K562 (cell line): ENCODE results near the gene ABCA7. TPM values are rescaled to one million over a fixed set of nuclear protein-coding genes. Genes with fewer than 3 reads are reported as not detected.

Experiments
- ATAC-seq: fragments of 200-7000 bp; cut with Tn5 transposase; 3 replicates; pipeline ENCODE4 v1.9.1; 2020; ENCODE audit warnings: moderate library complexity
- BruUV-seq: library from RNA; stranded (reverse); fragments of 400-500 nt; replicated peaks from 2 replicates; lab custom pipeline; 2021; lab: Mats Ljungman, UMichigan
- CTCF ChIA-PET: fragments of 300-600 bp; formaldehyde crosslinking; extraction: SDS; loops from one replicate; lab custom pipeline; 2021; ENCODE audit warnings: low intra/inter-chr PET ratio; lab: Yijun Ruan, JAX
- POLR2A ChIA-PET: fragments of 300-600, 350-650 bp; sonication (Branson Sonifier 250); formaldehyde crosslinking; extraction: SDS; loops from one replicate; lab custom pipeline; 2021; ENCODE audit warnings: antibody characterized with exemption, inconsistent platforms; lab: Yijun Ruan, JAX
- DNase-seq, 4 experiments: peaks; one replicate each; pipeline versions ENCODE4 v3.0.0 to v3.0.0-alpha.2; 2011 to 2018; ENCODE audit warnings: low spot score in 3 of 4, mixed read lengths in 3 of 4; ENCODE audit errors: extremely low read depth in 1 of 4
- FAIRE-seq: peaks from 2 replicates; lab custom pipeline; 2011; peaks lifted over from hg19 to GRCh38; lab: Jason Lieb, UNC
- H2AFZ ChIP-seq: 2 replicates; pipeline ENCODE4 v1.6.0; 2011; ENCODE audit warnings: low read depth, low read length, control low read depth, inconsistent platforms
- H3K27ac ChIP-seq: fragments of 200-600 bp; 3 replicates; pipeline ENCODE4 v1.8.0; 2011; ENCODE audit warnings: low read depth, mild to moderate bottlenecking, control low read depth, inconsistent platforms, low read length, moderate library complexity, mixed read lengths; ENCODE audit errors: extremely low read depth
- H3K27me3 ChIP-seq, 2 experiments: fragments of 300-600 bp in 1 of 2; 2 replicates in 1 of 2; 3 replicates in 1 of 2; pipeline versions ENCODE4 v1.6.0 to v1.8.0; 2011; ENCODE audit warnings: inconsistent platforms in 2 of 2, low read length in 2 of 2, mild to moderate bottlenecking in 1 of 2, mixed read lengths in 1 of 2, moderate library complexity in 1 of 2; ENCODE audit not compliant: control insufficient read depth in 2 of 2, insufficient read depth in 2 of 2
- H3K36me3 ChIP-seq: fragments of 300-600 bp; 3 replicates; pipeline ENCODE4 v1.8.0; 2011; ENCODE audit warnings: mild to moderate bottlenecking, low read length, inconsistent platforms; ENCODE audit not compliant: control insufficient read depth, insufficient read depth
- H3K4me1 ChIP-seq, 2 experiments: fragments of 200-600 bp in 1 of 2; replicated peaks in 1 of 2; 2 replicates in 1 of 2; 3 replicates in 1 of 2; pipeline versions ENCODE4 v1.5.1 to v1.8.0; 2011; ENCODE audit warnings: inconsistent platforms in 2 of 2, low read length in 2 of 2, mild to moderate bottlenecking in 1 of 2, mixed read lengths in 1 of 2, moderate library complexity in 1 of 2; ENCODE audit not compliant: control insufficient read depth in 2 of 2, insufficient read depth in 2 of 2
- H3K4me2 ChIP-seq: 2 replicates; pipeline ENCODE4 v1.6.1; 2011; ENCODE audit warnings: low read length, control low read depth, inconsistent platforms, mixed read lengths; ENCODE audit not compliant: insufficient read depth
- H3K4me3 ChIP-seq: fragments of 200-600 bp; sonication (generic), shearing (Covaris generic); 2 replicates; pipeline ENCODE4 v1.5.1; 2016; ENCODE audit warnings: control low read depth, inconsistent platforms
- H3K79me2 ChIP-seq: fragments of 200-600 bp; 3 replicates; pipeline ENCODE4 v1.8.0; 2011; ENCODE audit warnings: low read length, inconsistent platforms; ENCODE audit not compliant: control insufficient read depth, insufficient read depth
- H3K9ac ChIP-seq, 2 experiments: 2 replicates each; pipeline versions ENCODE4 v1.6.0 to v1.6.1; 2011; ENCODE audit warnings: low read depth in 2 of 2, low read length in 2 of 2, control low read depth in 1 of 2, inconsistent platforms in 1 of 2, mild to moderate bottlenecking in 1 of 2, mixed read lengths in 1 of 2; ENCODE audit not compliant: insufficient read depth in 1 of 2
- H3K9me1 ChIP-seq: one replicate; pipeline ENCODE4 v1.6.0; 2011; ENCODE audit warnings: inconsistent platforms, mild to moderate bottlenecking, low read length, moderate library complexity; ENCODE audit not compliant: control insufficient read depth, insufficient read depth
- H3K9me3 ChIP-seq: replicated peaks from 2 replicates; pipeline ENCODE4 v1.5.1; 2011; ENCODE audit warnings: low read depth, low read length, inconsistent platforms; ENCODE audit not compliant: control insufficient read depth, insufficient read depth
- H4K20me1 ChIP-seq: replicated peaks from 2 replicates; pipeline ENCODE4 v1.6.1; 2011; ENCODE audit warnings: low read length, inconsistent platforms, mixed read lengths; ENCODE audit not compliant: control insufficient read depth, insufficient read depth
- CREM ChIP-seq: IDR thresholded peaks from 2 replicates; pipeline ENCODE4 v1.6.1; 2014; ENCODE audit warnings: antibody characterized with exemption, low read depth
- ETS2 ChIP-seq: IDR thresholded peaks from 2 replicates; pipeline ENCODE4 v1.6.1; 2016; ENCODE audit warnings: borderline replicate concordance, missing genetic modification characterization, mild to moderate bottlenecking, moderate library complexity, missing compliant biosample characterization; ENCODE audit not compliant: poor library complexity, severe bottlenecking
- FOSL1 ChIP-seq: fragments of 200-800 bp; sonication (Bioruptor generic); conservative IDR thresholded peaks from 2 replicates; pipeline ENCODE4 v1.6.1; 2016; ENCODE audit warnings: missing genetic modification characterization, missing compliant biosample characterization
- KAT7 ChIP-seq: sonication (generic); formaldehyde crosslinking; IDR thresholded peaks from 2 replicates; pipeline ENCODE4 v1.8.0; 2022; ENCODE audit warnings: missing genetic modification reagents, mild to moderate bottlenecking, borderline replicate concordance
- MTA1 ChIP-seq: fragments of 450-650 bp; IDR thresholded peaks from 2 replicates; pipeline ENCODE4 v1.6.1; 2017; ENCODE audit warnings: borderline replicate concordance
- MYNN ChIP-seq, 2 experiments: sonication (generic); formaldehyde crosslinking in 1 of 2; IDR thresholded peaks; 2 replicates each; pipeline versions ENCODE4 v1.5.0 to v1.6.1; 2016 to 2020; ENCODE audit warnings: antibody characterized with exemption in 1 of 2, missing genetic modification reagents in 1 of 2
- NFIC ChIP-seq: fragments of 450-650 bp; IDR thresholded peaks from 2 replicates; pipeline ENCODE4 v1.6.1; 2017; ENCODE audit warnings: mild to moderate bottlenecking, inconsistent platforms
- NONO ChIP-seq, 2 experiments: fragments of 200-400 bp in 1 of 2; fragments of 450-650 bp in 1 of 2; formaldehyde crosslinking in 1 of 2; IDR thresholded peaks; 2 replicates each; pipeline ENCODE4 v1.6.1; 2017; ENCODE audit warnings: low read depth in 2 of 2, mild to moderate bottlenecking in 2 of 2, moderate library complexity in 2 of 2, low read length in 1 of 2
- SAFB2 ChIP-seq: fragments of 200-400 bp; formaldehyde crosslinking; IDR thresholded peaks from 2 replicates; pipeline ENCODE4 v1.6.1; 2018; ENCODE audit warnings: borderline replicate concordance, low read length, low read depth, moderate library complexity; ENCODE audit not compliant: severe bottlenecking
- SP2 ChIP-seq: IDR thresholded peaks from 2 replicates; pipeline ENCODE4 v1.6.1; 2011; ENCODE audit warnings: mild to moderate bottlenecking, low read depth, low read length, moderate library complexity; ENCODE audit not compliant: poor library complexity, severe bottlenecking; ENCODE audit errors: extremely low read depth
- ZFP36 ChIP-seq: fragments of 150-350 bp; IDR thresholded peaks from 2 replicates; pipeline ENCODE4 v1.6.1; 2018; ENCODE audit warnings: low read length, low read depth; ENCODE audit not compliant: partially characterized antibody
- ZNF408 ChIP-seq: fragments of 250-450 bp; sonication (Bioruptor Pico); IDR thresholded peaks from 2 replicates; pipeline ENCODE4 v1.4.0; 2020; ENCODE audit warnings: low read depth, mild to moderate bottlenecking, moderate library complexity
- ZNF436 ChIP-seq: fragments of 250-450, 450-650 bp; sonication (Bioruptor Pico); formaldehyde crosslinking; IDR thresholded peaks from 2 replicates; pipeline ENCODE4 v1.7.0; 2020; ENCODE audit warnings: mild to moderate bottlenecking
- ZNF551 ChIP-seq: fragments of 250-450 bp; sonication (Bioruptor Pico); IDR thresholded peaks from 2 replicates; pipeline ENCODE4 v1.5.0; 2021; ENCODE audit warnings: mild to moderate bottlenecking, moderate library complexity
- WGBS: fragments of 100-300 bp; shearing (Covaris generic); methylation state at CpG from one replicate; pipeline ENCODE4 v1.1.6; 2016; ENCODE audit warnings: low coverage, mixed read lengths; ENCODE audit not compliant: insufficient coverage; ENCODE audit errors: missing lambda C conversion rate; 5-methylcytosine and 5-hydroxymethylcytosine counted together
- in situ Hi-C: fragments of 300-500 bp; cut with MboI; formaldehyde crosslinking; loops from 4 replicates; pipeline ENCODE4 v1.15.0; 2018; ENCODE audit warnings: inconsistent platforms, mixed read lengths
- intact Hi-C: fragments of 100-400 bp; cut with micrococcal nuclease; formaldehyde crosslinking; loops from 2 replicates; pipeline ENCODE4 v1.14.2; 2022
- polyA plus RNA-seq, 8 experiments: library from polyadenylated mRNA; depleted of rRNA in 4 of 8; stranded (reverse) in 5 of 8; unstranded in 3 of 8; fragments of >200 nt; fragmentation: Nextera tagmentation in 2 of 8; fragmentation: Illumina TruSeq in 1 of 8; extraction: Ambion mirVana in 2 of 8; extraction: Trizol in 1 of 8; gene quantifications; 2 replicates each; pipeline versions ENCODE4 v1.2.1 to v1.2.3, GENCODE V29; 2011 to 2014; ENCODE audit warnings: inconsistent platforms in 1 of 8, missing spikeins in 1 of 8
- total RNA-seq, 7 experiments: library from RNA; depleted of rRNA in 6 of 7; stranded (reverse); fragments of >200 nt in 6 of 7; fragmentation: Illumina TruSeq in 2 of 7; extraction: Trizol in 2 of 7; gene quantifications; 2 replicates each; pipeline versions ENCODE4 v1.2.1 to v1.2.3, GENCODE V29; 2011 to 2021; ENCODE audit warnings: low replicate concordance in 1 of 7
- TF ChIP-seq, protein P1 (sequence below): fragments of 450-650 bp; IDR thresholded peaks from 2 replicates; pipeline ENCODE4 v1.6.1; 2016
- TF ChIP-seq, protein P2 (sequence below), 2 experiments: fragments of 450-650 bp; conservative IDR thresholded peaks; 2 replicates each; pipeline ENCODE4 v1.6.1; 2017; ENCODE audit warnings: mild to moderate bottlenecking in 2 of 2, moderate library complexity in 2 of 2

ABCA7 gene
- total and polyA plus RNA-seq, 9 of the 15 experiments (the other 6 are each of a cell fraction or from before 2014, with no cell fraction given) = 2.3 to 96.1 (median 31.2) TPM

DNA sequence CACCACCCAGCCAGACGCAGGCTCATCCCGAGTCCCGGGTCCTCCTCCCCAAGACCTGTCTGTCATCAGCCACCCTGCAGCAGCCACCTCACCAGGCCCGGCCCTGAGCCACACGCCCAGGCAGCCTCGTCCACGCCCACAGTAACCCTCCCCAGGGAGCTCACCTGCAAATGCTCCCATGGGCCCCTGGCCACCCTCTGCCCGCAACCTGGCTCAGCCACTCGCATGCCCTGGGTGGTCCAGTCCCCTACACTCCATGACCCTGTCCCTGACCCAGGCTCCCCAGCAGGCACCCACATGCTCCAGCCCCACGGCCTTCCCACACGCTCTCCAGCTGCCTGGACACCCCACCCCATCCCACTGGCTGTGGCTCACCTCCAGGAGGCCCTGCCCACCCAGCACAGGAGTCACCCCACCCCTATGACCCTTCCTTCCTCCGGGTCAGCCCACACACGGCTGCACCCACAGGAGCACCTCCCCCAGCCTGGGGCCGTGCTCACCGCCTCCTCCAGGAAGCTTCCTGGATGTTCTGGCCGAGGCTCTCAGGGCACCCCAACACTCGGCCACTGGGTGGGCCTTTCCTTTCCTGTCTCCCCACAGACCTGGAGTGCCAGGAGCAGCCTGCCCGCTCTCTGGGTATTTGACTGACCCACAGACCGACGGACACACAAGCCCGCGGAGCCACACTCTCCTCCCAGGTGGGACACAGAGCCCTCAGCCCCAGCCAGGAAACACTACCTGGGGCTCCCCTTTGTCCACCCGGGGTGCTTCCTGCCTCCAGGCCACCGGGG lies 22.6 kb upstream of the ABCA7 start:
- Histone ChIP-seq H3K9me1 (peaks cover 16% of the 10 kb centered on the region), H3K27me3 (no peaks in the 10 kb centered on the region), H3K9me3 (no peaks in the 10 kb centered on the region), H3K9ac (peak overlapping the region; percentile 42 to 94), H3K27ac (peak overlapping the region; percentile 74), H3K36me3 (peaks cover 72% of the 10 kb centered on the region; the same call in 2 of the 3 replicates), H2AFZ (no peak overlapping the region), H3K4me3 (peak overlapping the region; percentile 28; the same call in 1 of the 2 replicates), H3K4me1 (peaks cover 23 to 94% of the 10 kb centered on the region in 2 experiments), H4K20me1 (peaks cover 53% of the 10 kb centered on the region), H3K4me2 (peak overlapping the region; percentile 64), H3K79me2 (peaks cover 80% of the 10 kb centered on the region)
- FAIRE-seq = peak; percentile 92
- 15% methylated on average over 22 of the region's 24 CpGs for WGBS
- in situ Hi-C loops = no loop called here
- no TSS peak for BruUV-seq
- peak; percentile 77 to 87 (median 82) for DNase-seq
- intact Hi-C loops = no loop called here
- ChIA-PET POLR2A (interaction anchor here (0.6 to 1.2 kb wide), 6 partner anchors 9 to 276 kb away, joined by 3 to 6 read pairs (median 3); partner anchors contain the start of gene CNN2), CTCF (no interaction called here)
- ATAC-seq = peak; percentile 69
- peak; percentile 40; the same call in 1 of the 2 replicates for TF ChIP-seq MYNN (IDR thresholded peaks at IDR 0.05)
- no peak for TF ChIP-seq MYNN (CRISPR knock-in tag; IDR thresholded peaks at IDR 0.05)
- TF ChIP-seq ZNF436 (CRISPR knock-in tag) = 0 out of 2 replicates have a peak, but pooled peaks have one; percentile 38
- TF ChIP-seq ETS2 = no peak
- 0 out of 2 replicates have a peak, but pooled peaks have one; percentile 4 for TF ChIP-seq FOSL1
- peak; percentile 78; the same call in 1 of the 2 replicates for TF ChIP-seq KAT7 (CRISPR knock-in tag)
- TF ChIP-seq MTA1 = no peak
- TF ChIP-seq, protein P1, sequence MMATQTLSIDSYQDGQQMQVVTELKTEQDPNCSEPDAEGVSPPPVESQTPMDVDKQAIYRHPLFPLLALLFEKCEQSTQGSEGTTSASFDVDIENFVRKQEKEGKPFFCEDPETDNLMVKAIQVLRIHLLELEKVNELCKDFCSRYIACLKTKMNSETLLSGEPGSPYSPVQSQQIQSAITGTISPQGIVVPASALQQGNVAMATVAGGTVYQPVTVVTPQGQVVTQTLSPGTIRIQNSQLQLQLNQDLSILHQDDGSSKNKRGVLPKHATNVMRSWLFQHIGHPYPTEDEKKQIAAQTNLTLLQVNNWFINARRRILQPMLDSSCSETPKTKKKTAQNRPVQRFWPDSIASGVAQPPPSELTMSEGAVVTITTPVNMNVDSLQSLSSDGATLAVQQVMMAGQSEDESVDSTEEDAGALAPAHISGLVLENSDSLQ = peak; percentile 84
- TF ChIP-seq CREM = 0 out of 2 replicates have a peak, but pooled peaks have one; percentile 9
- peak; percentile 98 for TF ChIP-seq ZFP36
- TF ChIP-seq SP2 = no peak
- TF ChIP-seq ZNF551 = no peak
- TF ChIP-seq SAFB2 = no peak
- TF ChIP-seq NFIC = 0 out of 2 replicates have a peak, but pooled peaks have one; percentile 12
- no peak for TF ChIP-seq ZNF408 (CRISPR knock-in tag)
- TF ChIP-seq, protein P2, sequence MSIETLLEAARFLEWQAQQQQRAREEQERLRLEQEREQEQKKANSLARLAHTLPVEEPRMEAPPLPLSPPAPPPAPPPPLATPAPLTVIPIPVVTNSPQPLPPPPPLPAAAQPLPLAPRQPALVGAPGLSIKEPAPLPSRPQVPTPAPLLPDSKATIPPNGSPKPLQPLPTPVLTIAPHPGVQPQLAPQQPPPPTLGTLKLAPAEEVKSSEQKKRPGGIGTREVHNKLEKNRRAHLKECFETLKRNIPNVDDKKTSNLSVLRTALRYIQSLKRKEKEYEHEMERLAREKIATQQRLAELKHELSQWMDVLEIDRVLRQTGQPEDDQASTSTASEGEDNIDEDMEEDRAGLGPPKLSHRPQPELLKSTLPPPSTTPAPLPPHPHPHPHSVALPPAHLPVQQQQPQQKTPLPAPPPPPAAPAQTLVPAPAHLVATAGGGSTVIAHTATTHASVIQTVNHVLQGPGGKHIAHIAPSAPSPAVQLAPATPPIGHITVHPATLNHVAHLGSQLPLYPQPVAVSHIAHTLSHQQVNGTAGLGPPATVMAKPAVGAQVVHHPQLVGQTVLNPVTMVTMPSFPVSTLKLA (conservative IDR thresholded peaks at IDR 0.05) = 0 out of 4 replicates have a peak, but pooled peaks of 1 of the 2 experiments have one; percentile 12
- TF ChIP-seq NONO (IDR thresholded peaks at IDR 0.05; ENCODE audit: low read depth in 2 of 2, low read length in 1 of 2) = peak in 1 of 2 experiments; percentile 58; a peak in 1 of 4 replicates
